Measurements from ENCODE around the gene ADARB1.

Gene ADARB1

DNA sequence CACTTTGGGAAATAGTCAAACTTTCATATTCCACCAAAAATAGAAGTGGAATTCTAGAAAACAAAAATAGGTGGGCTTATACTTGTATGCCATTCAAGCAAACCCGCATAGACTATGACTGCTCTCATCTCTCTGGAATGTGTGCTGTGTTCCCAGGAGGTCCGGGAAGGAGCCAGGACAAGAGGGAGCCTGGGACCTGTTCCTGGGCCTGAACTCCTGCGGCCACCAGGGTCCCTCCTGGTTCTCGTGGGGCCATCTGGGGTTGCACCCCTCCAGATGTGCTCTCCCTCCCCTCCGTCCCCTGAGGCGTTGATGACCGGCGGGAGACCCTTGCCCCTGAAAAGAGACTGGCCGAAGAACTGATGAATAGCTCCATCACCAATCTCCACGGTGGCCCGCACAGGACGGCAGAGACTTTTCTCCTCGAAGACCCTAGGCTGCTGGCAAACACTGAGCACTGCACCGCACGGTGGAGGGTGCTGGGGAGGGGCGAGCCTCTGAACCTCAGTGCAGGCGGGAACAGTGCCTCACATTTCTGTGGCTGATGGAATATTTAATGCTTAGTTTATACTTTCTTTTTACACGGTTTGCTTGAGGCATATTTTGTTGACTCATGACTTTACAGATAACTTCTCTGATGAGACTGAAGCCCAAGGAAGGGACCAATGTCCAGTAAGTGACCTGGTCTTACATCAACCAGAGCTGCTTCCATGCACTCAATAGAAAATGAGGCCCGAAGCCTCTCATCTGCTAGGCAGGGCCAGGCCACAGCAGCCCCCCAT lies 9.6 kb upstream of the ADARB1 start:
- DNase-seq (ENCODE audit: low read depth), result no peak
- H3K4me3 ChIP-seq (ENCODE audit: low read length), result no peak overlapping the region
- TF ChIP-seq, protein P1, sequence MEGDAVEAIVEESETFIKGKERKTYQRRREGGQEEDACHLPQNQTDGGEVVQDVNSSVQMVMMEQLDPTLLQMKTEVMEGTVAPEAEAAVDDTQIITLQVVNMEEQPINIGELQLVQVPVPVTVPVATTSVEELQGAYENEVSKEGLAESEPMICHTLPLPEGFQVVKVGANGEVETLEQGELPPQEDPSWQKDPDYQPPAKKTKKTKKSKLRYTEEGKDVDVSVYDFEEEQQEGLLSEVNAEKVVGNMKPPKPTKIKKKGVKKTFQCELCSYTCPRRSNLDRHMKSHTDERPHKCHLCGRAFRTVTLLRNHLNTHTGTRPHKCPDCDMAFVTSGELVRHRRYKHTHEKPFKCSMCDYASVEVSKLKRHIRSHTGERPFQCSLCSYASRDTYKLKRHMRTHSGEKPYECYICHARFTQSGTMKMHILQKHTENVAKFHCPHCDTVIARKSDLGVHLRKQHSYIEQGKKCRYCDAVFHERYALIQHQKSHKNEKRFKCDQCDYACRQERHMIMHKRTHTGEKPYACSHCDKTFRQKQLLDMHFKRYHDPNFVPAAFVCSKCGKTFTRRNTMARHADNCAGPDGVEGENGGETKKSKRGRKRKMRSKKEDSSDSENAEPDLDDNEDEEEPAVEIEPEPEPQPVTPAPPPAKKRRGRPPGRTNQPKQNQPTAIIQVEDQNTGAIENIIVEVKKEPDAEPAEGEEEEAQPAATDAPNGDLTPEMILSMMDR (conservative IDR thresholded peaks at IDR 0.05; ENCODE audit: low read depth, low read length), result no peak

DNA sequence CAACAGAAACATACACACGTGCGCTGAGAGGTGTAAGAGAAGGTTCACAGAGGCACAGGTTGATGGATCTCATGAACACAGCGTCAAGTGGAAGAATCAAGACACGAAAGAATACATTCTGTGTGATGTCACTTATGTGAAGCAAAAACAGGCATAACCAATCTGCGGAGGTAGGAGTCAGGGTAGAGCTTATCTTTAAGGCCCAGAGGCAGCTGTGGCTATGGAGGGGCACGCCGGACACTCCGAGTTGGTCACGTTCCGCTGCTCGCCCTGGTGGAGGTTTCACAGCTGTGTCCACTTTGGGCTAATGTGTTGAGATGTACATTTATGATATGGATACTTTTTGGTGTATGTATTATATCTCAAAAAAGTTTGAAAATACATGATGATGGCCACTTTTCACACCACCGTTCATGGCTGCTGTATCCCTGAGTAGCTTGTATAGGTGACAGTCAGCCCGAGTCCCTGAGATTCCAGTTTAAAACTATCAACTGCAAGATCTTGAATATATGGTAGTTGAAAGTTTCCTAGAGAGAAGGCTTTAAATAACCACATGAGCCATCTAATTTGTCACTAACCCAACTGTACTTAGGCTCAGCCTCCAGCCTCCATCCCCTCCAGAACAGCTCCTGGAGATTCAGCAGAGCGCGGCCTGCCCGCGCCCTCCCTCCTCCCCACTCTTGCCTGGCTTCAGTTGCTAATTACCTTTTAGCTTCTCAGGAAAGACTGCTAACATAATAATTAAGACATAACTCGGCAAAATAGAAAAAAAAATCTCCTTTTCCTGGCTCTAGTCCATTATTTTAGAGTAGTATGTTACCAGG lies 6.7 kb upstream of the ADARB1 start:
- DNase-seq (ENCODE audit: low read depth), result no peak
- no peak overlapping the region for H3K4me3 ChIP-seq (ENCODE audit: low read length)
- TF ChIP-seq, protein P1 (conservative IDR thresholded peaks at IDR 0.05; ENCODE audit: low read depth, low read length), result no peak

DNA sequence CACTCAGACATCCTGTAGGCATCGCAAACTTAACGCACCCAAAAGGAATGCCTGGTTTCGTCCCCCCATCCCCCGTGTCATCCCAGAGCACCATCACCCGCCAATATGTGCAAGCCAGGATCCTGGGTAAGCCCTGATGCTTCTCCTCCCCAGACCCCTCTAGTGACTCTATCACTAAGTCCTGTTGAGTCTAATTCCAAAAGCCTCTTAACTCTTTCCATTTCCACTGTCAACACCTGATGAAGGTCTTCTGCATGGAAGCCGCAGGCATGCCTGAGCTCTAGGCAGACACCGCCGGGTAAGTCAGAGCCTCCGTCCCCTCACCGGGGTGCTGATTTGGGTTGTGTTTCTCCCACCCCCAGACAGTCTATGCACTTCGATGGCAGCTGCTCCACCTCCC lies 5.3 kb upstream of the ADARB1 start:
- no peak overlapping the region for H3K4me3 ChIP-seq (ENCODE audit: low read length)
- no peak for DNase-seq (ENCODE audit: low read depth)
- TF ChIP-seq, protein P1 (conservative IDR thresholded peaks at IDR 0.05; ENCODE audit: low read depth, low read length), result no peak

DNA sequence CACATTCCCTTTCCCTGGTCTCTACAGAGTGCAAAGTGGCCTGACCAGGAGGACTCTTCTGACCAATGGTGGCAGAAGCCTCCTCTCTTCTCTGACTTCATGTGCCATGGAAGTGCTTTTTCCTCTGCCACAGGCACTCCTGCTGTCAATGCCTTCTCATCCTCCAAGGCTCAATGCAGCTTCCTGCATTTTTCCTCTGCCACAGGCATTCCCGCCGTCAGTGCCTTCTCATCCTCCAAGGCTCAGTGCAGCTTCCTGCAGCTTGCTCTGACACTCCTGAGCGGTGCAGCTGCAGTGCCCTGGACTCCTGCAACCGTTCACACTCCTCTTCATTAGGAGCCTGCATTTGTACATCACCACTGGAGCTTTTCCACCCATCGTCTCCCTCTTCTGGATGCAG lies 4.7 kb upstream of the ADARB1 start:
- DNase-seq (ENCODE audit: low read depth), result no peak
- no peak overlapping the region for H3K4me3 ChIP-seq (ENCODE audit: low read length)
- TF ChIP-seq, protein P1 (conservative IDR thresholded peaks at IDR 0.05; ENCODE audit: low read depth, low read length), result no peak

DNA sequence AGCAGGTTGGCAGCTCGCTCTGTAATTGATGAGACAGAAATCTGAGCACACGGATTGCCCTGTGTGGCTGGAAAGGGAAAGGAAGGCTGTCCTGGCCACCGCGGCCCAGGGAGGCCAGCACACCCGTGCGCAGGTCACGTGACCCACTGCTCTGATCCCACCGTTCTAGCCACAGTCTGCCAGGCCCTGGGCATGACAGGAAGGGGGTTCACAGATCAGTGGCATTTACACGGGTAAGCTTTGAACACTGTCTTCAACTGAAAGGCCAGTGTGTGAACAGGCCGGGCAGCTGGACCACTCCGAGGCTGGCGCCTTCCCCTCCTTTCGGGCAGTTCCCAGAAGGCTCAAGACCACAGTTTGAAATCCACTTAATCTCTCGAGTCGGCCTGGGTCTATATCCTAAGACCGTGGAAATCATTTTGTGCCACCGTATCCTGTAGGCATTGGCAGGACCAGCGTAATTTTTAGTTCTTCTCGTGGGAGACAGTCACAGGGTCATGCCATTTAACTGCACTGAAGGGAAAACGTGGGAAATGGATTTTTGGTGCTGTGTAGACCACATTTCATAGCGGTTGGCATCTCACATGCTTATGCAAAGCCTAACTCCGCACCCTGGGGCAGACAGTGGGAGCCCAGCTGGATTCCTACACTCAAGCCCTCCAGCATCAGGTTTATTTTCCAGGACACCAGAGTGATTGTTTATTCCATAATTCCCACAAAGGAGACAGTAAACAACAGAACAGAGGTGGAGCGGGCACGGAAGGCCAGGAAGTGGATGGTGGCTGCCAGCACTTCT lies 3.1 kb upstream of the ADARB1 start:
- TF ChIP-seq, protein P1 (conservative IDR thresholded peaks at IDR 0.05; ENCODE audit: low read depth, low read length), result no peak
- H3K4me3 ChIP-seq (ENCODE audit: low read length), result no peak overlapping the region

DNA sequence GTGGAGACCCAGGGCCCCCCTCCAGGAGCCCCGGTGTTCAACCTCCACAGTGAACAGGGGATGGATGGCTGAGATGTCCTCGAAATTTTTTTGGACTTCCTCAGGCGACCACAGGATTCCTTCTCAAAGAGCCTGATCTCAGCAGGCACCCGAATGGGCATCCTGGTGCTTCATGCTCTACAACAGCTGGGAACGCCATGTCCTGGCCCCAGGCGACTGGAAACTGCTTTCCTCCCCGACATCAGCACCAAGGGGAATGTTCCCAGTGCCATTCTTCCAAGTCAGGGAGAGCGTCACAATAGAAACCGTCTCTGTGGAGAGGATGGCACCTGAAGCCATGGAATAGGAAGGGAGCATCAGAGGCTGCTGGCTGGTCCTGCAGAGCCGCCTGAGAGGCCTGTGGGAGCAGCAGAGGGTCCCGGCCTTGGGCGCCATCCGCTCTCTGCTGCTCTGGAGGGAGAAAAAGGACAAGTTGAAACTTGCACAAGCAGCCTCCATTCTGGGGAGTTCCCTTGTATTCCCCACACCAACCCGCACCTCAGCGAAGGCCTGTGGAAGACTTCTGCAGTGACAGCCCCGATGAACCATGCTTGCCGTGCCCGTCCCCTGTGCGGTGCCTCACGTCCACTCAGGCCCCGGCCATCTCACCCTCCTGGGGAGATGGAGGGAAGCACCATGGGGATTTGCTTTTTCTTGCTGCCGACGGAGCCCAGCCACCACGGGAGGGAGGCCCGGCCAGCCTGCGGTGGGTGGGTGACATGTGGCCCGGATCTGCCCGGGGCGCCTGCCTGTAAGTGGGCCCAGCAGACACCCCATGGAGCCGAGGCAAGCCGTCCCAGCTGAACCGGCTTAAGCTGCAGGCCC lies 2.3 kb upstream of the ADARB1 start:
- no peak for DNase-seq (ENCODE audit: low read depth)
- H3K4me3 ChIP-seq (ENCODE audit: low read length), result no peak overlapping the region
- TF ChIP-seq, protein P1 (conservative IDR thresholded peaks at IDR 0.05; ENCODE audit: low read depth, low read length), result no peak

More for the DNA sequence above, 3.1 kb upstream of the ADARB1 start:
- no peak for DNase-seq (ENCODE audit: low read depth)
